HT1080 (cell line): ENCODE results near the gene PCDHA5. TPM values are rescaled to one million over a fixed set of nuclear protein-coding genes. Genes with fewer than 3 reads are reported as not detected.

ENCODE experiments used
- DNase-seq: peaks from one replicate; pipeline ENCODE4 v3.0.0-alpha.2; 2015; ENCODE audit warnings: low read depth
- total RNA-seq: library from RNA; depleted of rRNA; stranded (reverse); fragments of >200 nt; shearing (Covaris generic); gene quantifications from 2 replicates; pipeline ENCODE4 v1.2.3, GENCODE V29; 2014; rRNA removed

The PCDHA5 gene
- total RNA-seq, 1 experiment from 2014 or later: not detected

- no peak for DNase-seq
Observed at GRCh38 chr5:140857987-140858240, 36.5 kb downstream of the PCDHA5 start.

GRCh38 chr5:140862441-140863295, 41.3 kb downstream of the PCDHA5 start:
- DNase-seq: no peak

GRCh38 chr5:140868721-140869554, 47.5 kb downstream of the PCDHA5 start, which contains the start of gene PCDHA11:
Gene PCDHA11, plus strand, starts transcription at chr5:140868957. Its CDS starts 147 bp downstream, at chr5:140869104.
- peak; percentile 10 for DNase-seq

- DNase-seq: no peak
Observed at GRCh38 chr5:140869555-140869886, 48.1 kb downstream of the PCDHA5 start.

GRCh38 chr5:140870221-140871201, 49.1 kb downstream of the PCDHA5 start:
- no peak for DNase-seq

Other genes starting within 250 kb of the PCDHA5 start
- gene CD14, start 188.4 kb upstream of the PCDHA5 start, total RNA-seq: not detected in 2 replicates
- gene TMCO6, start 182.2 kb upstream of the PCDHA5 start, total RNA-seq: 7.6 and 9.8 TPM in 2 replicates
- 167 and 190 TPM in 2 replicates for gene NDUFA2, start 174.0 kb upstream of the PCDHA5 start, total RNA-seq
- gene IK, start 173.8 kb upstream of the PCDHA5 start, total RNA-seq: 118 and 141 TPM in 2 replicates
- gene WDR55, start 156.7 kb upstream of the PCDHA5 start, total RNA-seq: 29.4 and 41.4 TPM in 2 replicates
- gene DND1, start 148.0 kb upstream of the PCDHA5 start, total RNA-seq: 1.8 and 2.8 TPM in 2 replicates
- gene HARS1, start 130.2 kb upstream of the PCDHA5 start, total RNA-seq: 116 and 121 TPM in 2 replicates
- gene HARS2, start 130.2 kb upstream of the PCDHA5 start, total RNA-seq: 34.6 and 39.3 TPM in 2 replicates
- gene ZMAT2, start 121.2 kb upstream of the PCDHA5 start, total RNA-seq: 22.9 and 24.3 TPM in 2 replicates
- gene PCDHA1, start 35.5 kb upstream of the PCDHA5 start, total RNA-seq: 0.03 and 0.23 TPM in 2 replicates
- gene PCDHA2, start 26.8 kb upstream of the PCDHA5 start, total RNA-seq: not detected in 2 replicates
- 0.06 TPM in 1 of 2 replicates, not detected in the other for gene PCDHA3, start 20.6 kb upstream of the PCDHA5 start, total RNA-seq
- 0.06 and 0.07 TPM in 2 replicates for gene PCDHA4, start 14.5 kb upstream of the PCDHA5 start, total RNA-seq
- gene PCDHA6, start 6.3 kb downstream of the PCDHA5 start, total RNA-seq: 0.03 and 0.10 TPM in 2 replicates
- not detected in 2 replicates for gene PCDHA7, start 12.7 kb downstream of the PCDHA5 start, total RNA-seq
- gene PCDHA8, start 19.6 kb downstream of the PCDHA5 start, total RNA-seq: not detected in 2 replicates
- not detected in 2 replicates for gene PCDHA9, start 26.8 kb downstream of the PCDHA5 start, total RNA-seq
- not detected in 2 replicates for gene PCDHA10, start 34.3 kb downstream of the PCDHA5 start, total RNA-seq
- gene PCDHA11, start 47.3 kb downstream of the PCDHA5 start, total RNA-seq: not detected in 2 replicates
- gene PCDHA12, start 53.7 kb downstream of the PCDHA5 start, total RNA-seq: not detected in 2 replicates
- not detected in 2 replicates for gene PCDHA13, start 60.5 kb downstream of the PCDHA5 start, total RNA-seq
- gene PCDHAC1, start 104.7 kb downstream of the PCDHA5 start, total RNA-seq: not detected in 2 replicates
- not detected in 2 replicates for gene PCDHAC2, start 144.9 kb downstream of the PCDHA5 start, total RNA-seq
- gene PCDHB1, start 229.8 kb downstream of the PCDHA5 start, total RNA-seq: not detected in 2 replicates